ENCODE data around the gene RSRP1. TPM values are rescaled to one million over a fixed set of nuclear protein-coding genes. Genes with fewer than 3 reads are reported as not detected.

Gene RSRP1
- total and polyA plus RNA-seq, 2 of the 4 experiments (the other 2 are of a cell fraction), result 71.0 TPM

- TF ChIP-seq RAD21 (IDR thresholded peaks at IDR 0.05; ENCODE audit: low read length), result no peak
- no peak for TF ChIP-seq MAFK (IDR thresholded peaks at IDR 0.05; ENCODE audit: low read depth, low read length)
- no peak for TF ChIP-seq CHD1 (IDR thresholded peaks at IDR 0.05; ENCODE audit: low read depth, low read length)
- TF ChIP-seq RCOR1 (IDR thresholded peaks at IDR 0.05; ENCODE audit: insufficient replicate concordance, low read length), result no peak
- no peak for TF ChIP-seq CTCF (conservative IDR thresholded peaks at IDR 0.05; ENCODE audit: low read depth, low read length)
- TF ChIP-seq FOS (IDR thresholded peaks at IDR 0.05; ENCODE audit: low read depth, low read length), result no peak
- TF ChIP-seq POLR2A (IDR thresholded peaks at IDR 0.05; ENCODE audit: low read depth, low read length), result no peak
- no peak for TF ChIP-seq BHLHE40 (IDR thresholded peaks at IDR 0.05; ENCODE audit: low read depth, low read length)
- TF ChIP-seq USF2 (IDR thresholded peaks at IDR 0.05; ENCODE audit: low read depth, low read length), result no peak
- no peak for TF ChIP-seq NFE2L2 (IDR thresholded peaks at IDR 0.05; ENCODE audit: low read depth, low read length)
- TF ChIP-seq MAZ (IDR thresholded peaks at IDR 0.05; ENCODE audit: borderline replicate concordance, low read depth, low read length), result no peak
- no peak for TF ChIP-seq CEBPB (IDR thresholded peaks at IDR 0.05; ENCODE audit: low read depth, low read length)
- no peak overlapping the region for H2AK9ac ChIP-seq (replicated peaks; ENCODE audit: low read depth, low read length, poor library complexity)
- H3K36me3 ChIP-seq (ENCODE audit: control insufficient read depth, insufficient read depth, low read length), result no peaks in the 10 kb centered on the region
- no TSS peak for BruUV-seq (replicated peaks)
- H3K9me1 ChIP-seq (ENCODE audit: insufficient read depth, low read length), result no peaks in the 10 kb centered on the region
- intact Hi-C loops (cut with micrococcal nuclease) (no loop called here), in situ Hi-C loops (cut with MboI; ENCODE audit: low sequenced_read_pairs) (loop anchor here (10.0 kb wide), 3 partner anchors 275 to 545 kb away; partner anchors contain the start of gene RUNX3), dilution Hi-C loops (cut with HindIII; ENCODE audit: low sequenced_read_pairs, unreplicated experiment) (loop anchor here (25.0 kb wide), 1 partner anchor 547 kb away; no protein-coding TSS in a partner anchor)
- H2BK15ac ChIP-seq (ENCODE audit: low read depth, low read length), result no peak overlapping the region
- CTCF ChIA-PET, result interaction anchor here (0.6 kb wide), 1 partner anchor 1015 kb away, joined by 3 read pairs; no protein-coding TSS in a partner anchor
- H3K27me3 ChIP-seq (ENCODE audit: control insufficient read depth, insufficient read depth, low read length), result peaks cover 41% of the 10 kb centered on the region
- no peak overlapping the region for H3K4me3 ChIP-seq (ENCODE audit: insufficient read depth, low read depth, low read length)
- H3K79me1 ChIP-seq (ENCODE audit: low read depth in 1 of 2, low read length in 2 of 2), result no peaks in the 10 kb centered on the region
- POLR2A ChIA-PET (ENCODE audit: unreplicated experiment), result no interaction called here
- H3K14ac ChIP-seq (replicated peaks; ENCODE audit: low read depth, low read length), result no peak overlapping the region
- WGBS, 2 experiments (ENCODE audit: extremely low coverage in 2 of 2, insufficient read length in 1 of 2), result no CpG with 5 or more reads among the region's 4 CpGs
- H4K91ac ChIP-seq (ENCODE audit: insufficient read depth, low read depth, low read length), result no peak overlapping the region
- DNase-seq (no peak), ATAC-seq (ENCODE audit: low read depth) (no peak)
- no peak overlapping the region for H3K4ac ChIP-seq (ENCODE audit: low read depth, low read length)
- no peak overlapping the region for H3K18ac ChIP-seq (ENCODE audit: low read depth, low read length)
- no peak overlapping the region for H3K4me2 ChIP-seq (ENCODE audit: low read depth, low read length)
- no peak overlapping the region for H2BK20ac ChIP-seq (ENCODE audit: low read depth, low read length)
- no peak overlapping the region for H4K5ac ChIP-seq (ENCODE audit: low read depth, low read length)
- H4K8ac ChIP-seq (ENCODE audit: low read depth in 2 of 2, low read length in 2 of 2), result no peak overlapping the region
- no peak overlapping the region for H2BK120ac ChIP-seq (ENCODE audit: low read depth, low read length)
- no peaks in the 10 kb centered on the region for H4K20me1 ChIP-seq (ENCODE audit: insufficient read depth, low read length)
- no peak overlapping the region for H2AFZ ChIP-seq (replicated peaks; ENCODE audit: low read length, poor library complexity)
- no peak overlapping the region for H3K27ac ChIP-seq (ENCODE audit: insufficient read depth, low read length)
- no peak overlapping the region for H3K23ac ChIP-seq (ENCODE audit: low read depth, low read length)
- H3K9me3 ChIP-seq (ENCODE audit: control insufficient read depth, insufficient read depth, low read length), result no peaks in the 10 kb centered on the region
- no peak overlapping the region for H3K56ac ChIP-seq (ENCODE audit: extremely low read depth, insufficient read depth, low read length)
- H2AK5ac ChIP-seq (ENCODE audit: low read depth, low read length), result no peak overlapping the region
- H3K4me1 ChIP-seq (ENCODE audit: control insufficient read depth, insufficient read depth, low read length), result no peaks in the 10 kb centered on the region
- H2BK5ac ChIP-seq (ENCODE audit: low read depth, low read length, poor library complexity, severe bottlenecking), result no peak overlapping the region
- H3K9ac ChIP-seq (ENCODE audit: low read depth, low read length), result no peak overlapping the region
Measured at GRCh38 chr1:25209516-25209915, 37.7 kb downstream of the RSRP1 start.
